Breast epithelium (tissue), 3 donors: ENCODE measurements around the gene KLHDC2.
"Not testable (repeated sequence)": the region's sequence is repeated elsewhere in the genome, so short reads cannot be mapped to it uniquely, and the experiment has no call there.

Source experiments
- POLR2A ChIP-seq: fragments of 450-650 bp; IDR thresholded peaks from one replicate; pipeline ENCODE4 v1.6.1; 2016; ENCODE audit warnings: antibody characterized with exemption, mild to moderate bottlenecking, moderate library complexity
- POLR2AphosphoS5 ChIP-seq, 3 donors: sonication (generic); formaldehyde crosslinking; IDR thresholded peaks; one replicate each; pipeline ENCODE4 v1.6.1; 2017; ENCODE audit warnings: antibody characterized with exemption in 3 of 3
- TF ChIP-seq, protein P1 (sequence below), 3 donors: fragments of 450-650 bp; IDR thresholded peaks; one replicate each; pipeline ENCODE4 v1.5.1; 2016 to 2017; ENCODE audit warnings: antibody characterized with exemption in 3 of 3, mild to moderate bottlenecking in 3 of 3, moderate library complexity in 3 of 3

DNA sequence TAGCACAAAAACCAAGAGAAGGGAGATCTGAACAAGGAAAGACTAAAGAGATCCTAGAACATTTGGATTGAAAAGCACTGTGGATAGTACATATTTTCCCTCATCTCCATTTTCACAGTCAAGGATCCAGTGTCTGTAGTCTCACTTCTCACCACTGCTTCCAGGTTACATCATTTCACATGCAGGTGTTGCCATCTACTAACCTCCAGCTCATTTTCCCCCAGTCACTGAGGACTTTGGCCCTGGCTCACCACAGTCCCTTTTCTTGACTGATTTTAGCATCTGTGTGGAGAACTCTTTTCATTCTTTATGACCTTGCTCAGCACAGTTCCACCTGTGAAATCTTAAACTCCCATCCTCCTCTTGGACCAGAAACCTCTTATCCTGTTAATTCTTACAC is 21.5 kb upstream of the KLHDC2 start:
- TF ChIP-seq, protein P1, sequence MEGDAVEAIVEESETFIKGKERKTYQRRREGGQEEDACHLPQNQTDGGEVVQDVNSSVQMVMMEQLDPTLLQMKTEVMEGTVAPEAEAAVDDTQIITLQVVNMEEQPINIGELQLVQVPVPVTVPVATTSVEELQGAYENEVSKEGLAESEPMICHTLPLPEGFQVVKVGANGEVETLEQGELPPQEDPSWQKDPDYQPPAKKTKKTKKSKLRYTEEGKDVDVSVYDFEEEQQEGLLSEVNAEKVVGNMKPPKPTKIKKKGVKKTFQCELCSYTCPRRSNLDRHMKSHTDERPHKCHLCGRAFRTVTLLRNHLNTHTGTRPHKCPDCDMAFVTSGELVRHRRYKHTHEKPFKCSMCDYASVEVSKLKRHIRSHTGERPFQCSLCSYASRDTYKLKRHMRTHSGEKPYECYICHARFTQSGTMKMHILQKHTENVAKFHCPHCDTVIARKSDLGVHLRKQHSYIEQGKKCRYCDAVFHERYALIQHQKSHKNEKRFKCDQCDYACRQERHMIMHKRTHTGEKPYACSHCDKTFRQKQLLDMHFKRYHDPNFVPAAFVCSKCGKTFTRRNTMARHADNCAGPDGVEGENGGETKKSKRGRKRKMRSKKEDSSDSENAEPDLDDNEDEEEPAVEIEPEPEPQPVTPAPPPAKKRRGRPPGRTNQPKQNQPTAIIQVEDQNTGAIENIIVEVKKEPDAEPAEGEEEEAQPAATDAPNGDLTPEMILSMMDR (IDR thresholded peaks at IDR 0.05) = not testable (repeated sequence)
- not testable (repeated sequence) for TF ChIP-seq POLR2A; POLR2AphosphoS5 (IDR thresholded peaks at IDR 0.05)
